ENCODE data around the gene GINS3.

GINS3 gene

GRCh38 chr16:58430718-58431117 lies 38.4 kb downstream of the GINS3 start:
- no peak overlapping the region for H3K4me3 ChIP-seq (ENCODE audit: low read depth, low read length)
- TF ChIP-seq CTCF (IDR thresholded peaks at IDR 0.05; ENCODE audit: low read depth, low read length) = no peak
- in situ Hi-C loops (cut with HindIII; ENCODE audit: low sequenced_read_pairs) = no loop called here
- no peak for DNase-seq (ENCODE audit: low read depth, low spot score)

GRCh38 chr16:58433569-58433951 lies 41.3 kb downstream of the GINS3 start:
- DNase-seq (ENCODE audit: low read depth, low spot score) = no peak
- no peak overlapping the region for H3K4me3 ChIP-seq (ENCODE audit: low read depth, low read length)
- in situ Hi-C loops (cut with HindIII; ENCODE audit: low sequenced_read_pairs) = no loop called here
- no peak for TF ChIP-seq CTCF (IDR thresholded peaks at IDR 0.05; ENCODE audit: low read depth, low read length)

GRCh38 chr16:58435779-58436178 lies 43.5 kb downstream of the GINS3 start:
- DNase-seq (ENCODE audit: low read depth, low spot score) = no peak
- in situ Hi-C loops (cut with HindIII; ENCODE audit: low sequenced_read_pairs) = no loop called here
- no peak overlapping the region for H3K4me3 ChIP-seq (ENCODE audit: low read depth, low read length)
- TF ChIP-seq CTCF (IDR thresholded peaks at IDR 0.05; ENCODE audit: low read depth, low read length) = no peak

- no peak for DNase-seq (ENCODE audit: low read depth, low spot score)
- in situ Hi-C loops (cut with HindIII; ENCODE audit: low sequenced_read_pairs) = no loop called here
- no peak overlapping the region for H3K4me3 ChIP-seq (ENCODE audit: low read depth, low read length)
- TF ChIP-seq CTCF (IDR thresholded peaks at IDR 0.05; ENCODE audit: low read depth, low read length) = no peak
These were observed 47.9 kb downstream of the GINS3 start for GRCh38 chr16:58440131-58440530.

GRCh38 chr16:58442547-58442946 lies 50.3 kb downstream of the GINS3 start:
- no peak for TF ChIP-seq CTCF (IDR thresholded peaks at IDR 0.05; ENCODE audit: low read depth, low read length)
- DNase-seq (ENCODE audit: low read depth, low spot score) = no peak
- no peak overlapping the region for H3K4me3 ChIP-seq (ENCODE audit: low read depth, low read length)
- in situ Hi-C loops (cut with HindIII; ENCODE audit: low sequenced_read_pairs) = no loop called here

GRCh38 chr16:58443783-58444182 lies 51.5 kb downstream of the GINS3 start:
- no peak overlapping the region for H3K4me3 ChIP-seq (ENCODE audit: low read depth, low read length)
- TF ChIP-seq CTCF (IDR thresholded peaks at IDR 0.05; ENCODE audit: low read depth, low read length) = no peak
- in situ Hi-C loops (cut with HindIII; ENCODE audit: low sequenced_read_pairs) = no loop called here
- no peak for DNase-seq (ENCODE audit: low read depth, low spot score)

GRCh38 chr16:58444265-58444664 lies 52.0 kb downstream of the GINS3 start:
- no peak for TF ChIP-seq CTCF (IDR thresholded peaks at IDR 0.05; ENCODE audit: low read depth, low read length)
- in situ Hi-C loops (cut with HindIII; ENCODE audit: low sequenced_read_pairs) = no loop called here

More at GRCh38 chr16:58444265-58444664, 52.0 kb downstream of the GINS3 start:
- no peak for DNase-seq (ENCODE audit: low read depth, low spot score)
- no peak overlapping the region for H3K4me3 ChIP-seq (ENCODE audit: low read depth, low read length)

Data from astrocyte of the spinal cord (primary cell).